ENCODE data around the gene SNAP25.

The SNAP25 gene

DNA sequence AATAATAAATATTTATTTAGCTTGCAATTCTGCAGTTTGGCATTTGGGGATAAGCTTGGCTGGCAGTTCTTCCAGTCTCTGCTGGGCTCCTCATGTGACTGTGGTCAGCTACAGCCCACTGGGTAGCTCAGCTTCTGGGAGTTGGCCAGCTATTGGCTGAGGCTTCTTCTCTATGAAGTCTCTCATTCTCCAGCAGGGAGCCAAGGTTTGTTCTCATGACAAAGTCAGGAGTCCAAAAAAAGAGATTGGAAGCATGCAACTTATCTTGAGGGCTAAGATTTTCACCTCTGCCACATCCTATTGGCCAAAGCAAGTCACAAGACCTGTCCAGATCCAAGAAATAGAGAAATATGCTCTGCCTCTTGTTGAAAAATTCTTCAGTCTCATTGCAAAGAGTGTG lies 94.6 kb downstream of the SNAP25 start:
- Histone ChIP-seq H3K4me3 (ENCODE audit: low read length) (no peak overlapping the region), H4K20me1 (ENCODE audit: insufficient read depth, low read length) (no peaks in the 10 kb centered on the region), H3K79me2 (ENCODE audit: low read length) (no peaks in the 10 kb centered on the region), H3K9me2 (replicated peaks; ENCODE audit: insufficient read depth, low read length) (no peaks in the 10 kb centered on the region), H3K4me1 (ENCODE audit: low read length) (no peaks in the 10 kb centered on the region), H3K9ac (ENCODE audit: low read length) (no peak overlapping the region), H2AFZ (ENCODE audit: low read length) (no peak overlapping the region), H3K27ac (ENCODE audit: low read length) (no peak overlapping the region), H3F3A (ENCODE audit: insufficient read depth, low read length) (no peaks in the 10 kb centered on the region), H3K36me3 (replicated peaks; ENCODE audit: insufficient read depth, low read length) (no peaks in the 10 kb centered on the region), H3K27me3 (replicated peaks; ENCODE audit: insufficient read depth, low read length) (no peaks in the 10 kb centered on the region), H3K9me3 (replicated peaks; ENCODE audit: insufficient read depth, low read length) (no peaks in the 10 kb centered on the region), H3K4me2 (ENCODE audit: low read depth, low read length) (no peak overlapping the region)
- TF ChIP-seq EZH2phosphoT487 (IDR thresholded peaks at IDR 0.05; ENCODE audit: low read length): no peak
- no peak for TF ChIP-seq CTCF (IDR thresholded peaks at IDR 0.05; ENCODE audit: low read length)
- TF ChIP-seq EZH2 (optimal IDR thresholded peaks at IDR 0.05; ENCODE audit: low read depth, low read length): no peak
- no peak for DNase-seq

GRCh38 chr20:10313701-10314100 lies 95.1 kb downstream of the SNAP25 start:
- no peak overlapping the region for H2AFZ ChIP-seq (ENCODE audit: low read length)
- no peak for DNase-seq
- no peak overlapping the region for H3K27ac ChIP-seq (ENCODE audit: low read length)
- TF ChIP-seq EZH2 (optimal IDR thresholded peaks at IDR 0.05; ENCODE audit: low read depth, low read length) (no peak), CTCF (IDR thresholded peaks at IDR 0.05; ENCODE audit: low read length) (no peak), EZH2phosphoT487 (IDR thresholded peaks at IDR 0.05; ENCODE audit: low read length) (no peak)
- no peak overlapping the region for H3K4me2 ChIP-seq (ENCODE audit: low read depth, low read length)
- H3K9ac ChIP-seq (ENCODE audit: low read length): no peak overlapping the region
- no peak overlapping the region for H3K4me3 ChIP-seq (ENCODE audit: low read length)
- no peaks in the 10 kb centered on the region for H3K36me3 ChIP-seq (replicated peaks; ENCODE audit: insufficient read depth, low read length)
- H4K20me1 ChIP-seq (ENCODE audit: insufficient read depth, low read length): no peaks in the 10 kb centered on the region
- no peaks in the 10 kb centered on the region for H3K27me3 ChIP-seq (replicated peaks; ENCODE audit: insufficient read depth, low read length)
- H3F3A ChIP-seq (ENCODE audit: insufficient read depth, low read length): no peaks in the 10 kb centered on the region
- no peaks in the 10 kb centered on the region for H3K9me3 ChIP-seq (replicated peaks; ENCODE audit: insufficient read depth, low read length)
- peaks cover 1% of the 10 kb centered on the region; the same call in 1 of the 2 replicates for H3K4me1 ChIP-seq (ENCODE audit: low read length)
- no peaks in the 10 kb centered on the region for H3K79me2 ChIP-seq (ENCODE audit: low read length)
- no peaks in the 10 kb centered on the region for H3K9me2 ChIP-seq (replicated peaks; ENCODE audit: insufficient read depth, low read length)

DNA sequence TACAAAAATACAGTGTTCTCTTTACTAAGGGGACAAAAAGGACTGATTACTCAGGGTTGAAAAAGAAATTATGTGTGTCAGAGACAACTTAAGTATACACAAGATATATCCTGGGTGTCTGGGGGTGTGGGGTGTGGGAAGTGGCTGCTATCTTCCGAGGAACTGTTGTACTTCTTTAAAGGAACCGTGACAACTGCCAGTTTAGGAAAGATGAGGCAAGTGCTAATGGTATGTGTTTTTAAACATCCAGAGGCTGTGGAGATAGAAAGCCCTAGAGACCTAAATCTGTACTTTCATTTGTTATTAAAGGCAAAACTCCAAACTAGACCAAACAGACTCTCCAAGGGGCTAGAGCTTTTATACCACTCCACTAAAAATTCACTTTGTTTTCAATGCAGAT lies 95.6 kb downstream of the SNAP25 start:
- DNase-seq: no peak
- Histone ChIP-seq H3K4me2 (ENCODE audit: low read depth, low read length) (no peak overlapping the region), H3K4me3 (ENCODE audit: low read length) (no peak overlapping the region), H3K9ac (ENCODE audit: low read length) (no peak overlapping the region), H3K79me2 (ENCODE audit: low read length) (no peaks in the 10 kb centered on the region), H3K27ac (ENCODE audit: low read length) (no peak overlapping the region), H2AFZ (ENCODE audit: low read length) (no peak overlapping the region), H4K20me1 (ENCODE audit: insufficient read depth, low read length) (no peaks in the 10 kb centered on the region), H3K36me3 (replicated peaks; ENCODE audit: insufficient read depth, low read length) (no peaks in the 10 kb centered on the region), H3K9me2 (replicated peaks; ENCODE audit: insufficient read depth, low read length) (no peaks in the 10 kb centered on the region), H3K4me1 (ENCODE audit: low read length) (peaks cover 6% of the 10 kb centered on the region), H3F3A (ENCODE audit: insufficient read depth, low read length) (no peaks in the 10 kb centered on the region), H3K9me3 (replicated peaks; ENCODE audit: insufficient read depth, low read length) (no peaks in the 10 kb centered on the region), H3K27me3 (replicated peaks; ENCODE audit: insufficient read depth, low read length) (no peaks in the 10 kb centered on the region)
- TF ChIP-seq EZH2phosphoT487 (IDR thresholded peaks at IDR 0.05; ENCODE audit: low read length): no peak
- TF ChIP-seq CTCF (IDR thresholded peaks at IDR 0.05; ENCODE audit: low read length): no peak
- TF ChIP-seq EZH2 (optimal IDR thresholded peaks at IDR 0.05; ENCODE audit: low read depth, low read length): no peak
